Measurements from ENCODE around the gene APCDD1. TPM values are rescaled to one million over a fixed set of nuclear protein-coding genes. Genes with fewer than 3 reads are reported as not detected.

The APCDD1 gene
- total and polyA plus RNA-seq, 2 of the 8 experiments (the other 6 are each of a cell fraction or from before 2014, with no cell fraction given): 2.6 to 3.6 TPM

DNA sequence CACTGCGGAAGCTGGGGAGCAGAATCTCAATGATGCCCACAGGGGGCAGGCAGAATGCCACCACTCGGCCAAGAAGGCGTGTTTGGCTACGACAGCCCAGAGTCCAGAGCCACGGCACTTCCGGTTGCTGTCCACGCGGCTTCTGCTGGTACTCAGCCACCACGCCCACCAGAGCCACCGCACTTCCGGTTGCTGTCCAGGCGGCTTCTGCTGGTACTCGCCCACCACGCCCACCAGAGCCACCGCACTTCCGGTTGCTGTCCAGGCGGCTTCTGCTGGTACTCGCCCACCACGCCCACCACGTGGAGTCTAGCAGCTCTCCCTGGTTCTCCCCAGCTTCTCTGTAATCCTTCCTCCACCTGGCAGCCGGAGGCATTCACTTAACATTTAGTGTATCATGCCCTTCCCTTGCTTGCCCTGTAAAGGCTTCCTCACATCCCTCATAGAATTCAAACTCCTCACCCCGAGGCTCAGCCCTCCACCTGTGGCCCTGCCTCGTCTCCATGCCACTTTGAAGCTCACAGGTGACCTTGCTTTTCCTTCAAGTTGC lies 40.1 kb upstream of the APCDD1 start (continued):
- no peak for TF ChIP-seq KDM4A (IDR thresholded peaks at IDR 0.05; ENCODE audit: low read depth, low read length, severe bottlenecking)

All from H1 (cell line).